Neural cell (in vitro differentiated cells): ENCODE measurements around the gene DPP10.

ENCODE experiments used
- CTCF ChIP-seq: fragments of 450-650 bp; IDR thresholded peaks from 2 replicates; pipeline ENCODE4 v1.5.1; 2014; ENCODE audit warnings: antibody characterized with exemption, mild to moderate bottlenecking, moderate library complexity; ENCODE audit not compliant: poor library complexity, severe bottlenecking
- TF ChIP-seq, protein P1 (sequence below): IDR thresholded peaks from 2 replicates; pipeline ENCODE4 v1.6.1; 2012; ENCODE audit warnings: borderline replicate concordance

- TF ChIP-seq, protein P1, sequence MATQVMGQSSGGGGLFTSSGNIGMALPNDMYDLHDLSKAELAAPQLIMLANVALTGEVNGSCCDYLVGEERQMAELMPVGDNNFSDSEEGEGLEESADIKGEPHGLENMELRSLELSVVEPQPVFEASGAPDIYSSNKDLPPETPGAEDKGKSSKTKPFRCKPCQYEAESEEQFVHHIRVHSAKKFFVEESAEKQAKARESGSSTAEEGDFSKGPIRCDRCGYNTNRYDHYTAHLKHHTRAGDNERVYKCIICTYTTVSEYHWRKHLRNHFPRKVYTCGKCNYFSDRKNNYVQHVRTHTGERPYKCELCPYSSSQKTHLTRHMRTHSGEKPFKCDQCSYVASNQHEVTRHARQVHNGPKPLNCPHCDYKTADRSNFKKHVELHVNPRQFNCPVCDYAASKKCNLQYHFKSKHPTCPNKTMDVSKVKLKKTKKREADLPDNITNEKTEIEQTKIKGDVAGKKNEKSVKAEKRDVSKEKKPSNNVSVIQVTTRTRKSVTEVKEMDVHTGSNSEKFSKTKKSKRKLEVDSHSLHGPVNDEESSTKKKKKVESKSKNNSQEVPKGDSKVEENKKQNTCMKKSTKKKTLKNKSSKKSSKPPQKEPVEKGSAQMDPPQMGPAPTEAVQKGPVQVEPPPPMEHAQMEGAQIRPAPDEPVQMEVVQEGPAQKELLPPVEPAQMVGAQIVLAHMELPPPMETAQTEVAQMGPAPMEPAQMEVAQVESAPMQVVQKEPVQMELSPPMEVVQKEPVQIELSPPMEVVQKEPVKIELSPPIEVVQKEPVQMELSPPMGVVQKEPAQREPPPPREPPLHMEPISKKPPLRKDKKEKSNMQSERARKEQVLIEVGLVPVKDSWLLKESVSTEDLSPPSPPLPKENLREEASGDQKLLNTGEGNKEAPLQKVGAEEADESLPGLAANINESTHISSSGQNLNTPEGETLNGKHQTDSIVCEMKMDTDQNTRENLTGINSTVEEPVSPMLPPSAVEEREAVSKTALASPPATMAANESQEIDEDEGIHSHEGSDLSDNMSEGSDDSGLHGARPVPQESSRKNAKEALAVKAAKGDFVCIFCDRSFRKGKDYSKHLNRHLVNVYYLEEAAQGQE: no peak
- TF ChIP-seq CTCF: no peak
These were observed 303.3 kb downstream of the DPP10 start for GRCh38 chr2:114745700-114746099.
